Pons (tissue), 1 donor: ENCODE measurements around the gene SMG9.

Experiments
- DNase-seq: peaks from one replicate; pipeline ENCODE4 v3.0.0-alpha.2; 2016; ENCODE audit warnings: low spot score

Gene SMG9, protein sequence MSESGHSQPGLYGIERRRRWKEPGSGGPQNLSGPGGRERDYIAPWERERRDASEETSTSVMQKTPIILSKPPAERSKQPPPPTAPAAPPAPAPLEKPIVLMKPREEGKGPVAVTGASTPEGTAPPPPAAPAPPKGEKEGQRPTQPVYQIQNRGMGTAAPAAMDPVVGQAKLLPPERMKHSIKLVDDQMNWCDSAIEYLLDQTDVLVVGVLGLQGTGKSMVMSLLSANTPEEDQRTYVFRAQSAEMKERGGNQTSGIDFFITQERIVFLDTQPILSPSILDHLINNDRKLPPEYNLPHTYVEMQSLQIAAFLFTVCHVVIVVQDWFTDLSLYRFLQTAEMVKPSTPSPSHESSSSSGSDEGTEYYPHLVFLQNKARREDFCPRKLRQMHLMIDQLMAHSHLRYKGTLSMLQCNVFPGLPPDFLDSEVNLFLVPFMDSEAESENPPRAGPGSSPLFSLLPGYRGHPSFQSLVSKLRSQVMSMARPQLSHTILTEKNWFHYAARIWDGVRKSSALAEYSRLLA

GRCh38 chr19:43754503-43755255 is at the start of gene SMG9:
Gene SMG9 (minus strand): TSS chr19:43754962. CDS start chr19:43750741, 4,221 bp downstream.
- DNase-seq, result peak; percentile 98

DNA sequence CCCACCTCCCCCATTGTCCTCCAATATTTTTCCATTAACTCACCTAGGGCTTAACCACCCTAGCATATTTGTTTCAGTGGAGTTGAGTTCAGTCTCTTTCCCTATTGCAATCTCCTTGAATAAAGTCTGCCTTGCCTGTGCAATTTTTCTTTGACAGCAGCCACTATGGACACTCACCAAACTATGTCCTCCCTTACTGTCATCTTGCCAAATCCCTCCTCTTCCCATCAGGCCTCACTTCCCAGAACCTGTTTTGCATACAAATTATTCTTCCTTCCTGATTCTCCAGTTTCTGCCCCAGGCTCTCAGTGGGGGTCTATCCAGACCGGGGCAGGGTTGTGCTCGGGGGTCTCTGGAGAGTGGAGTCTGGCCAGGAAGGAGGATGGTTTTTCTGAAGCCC is 49.7 kb upstream of the SMG9 start:
- DNase-seq, result no peak

DNA sequence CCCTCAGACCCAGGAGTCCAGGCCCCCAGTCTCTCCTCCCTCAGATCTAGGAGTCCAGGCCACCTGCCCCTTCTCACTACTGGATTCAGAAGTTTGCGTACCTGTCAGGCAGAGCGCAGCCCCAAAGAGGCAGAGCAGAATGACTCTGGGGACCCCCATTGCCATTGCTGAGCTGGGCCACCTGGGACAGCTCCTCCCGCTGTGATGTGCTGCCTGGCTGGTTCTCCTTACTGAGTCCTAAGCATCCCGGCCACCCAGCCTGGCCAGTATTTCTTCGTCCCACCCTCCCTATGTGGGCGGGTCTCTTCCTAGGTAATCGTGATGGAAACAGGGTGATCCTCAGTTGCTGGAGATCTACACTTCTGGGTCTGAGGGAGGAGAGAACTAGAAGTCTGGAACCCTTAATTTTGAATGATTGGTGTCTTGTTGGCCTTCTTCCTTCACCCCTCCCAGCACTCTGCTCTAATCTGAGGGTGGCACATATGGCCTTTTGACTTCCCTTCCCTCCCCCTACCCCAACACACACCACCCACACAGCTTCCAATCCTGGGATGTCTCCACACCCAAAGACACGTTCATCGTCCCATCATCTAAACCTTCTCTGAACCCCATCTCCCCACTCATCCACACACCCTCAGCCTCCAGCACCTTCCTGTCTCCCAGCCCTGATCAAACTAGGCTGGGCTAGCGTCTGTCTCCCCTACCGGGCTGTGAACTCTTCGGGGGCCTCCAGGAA is 47.6 kb upstream of the SMG9 start, which contains the start of gene LYPD5:
TSS of gene LYPD5 (minus strand) at position 232 of the 736 bp plus-strand sequence. CDS start at position 165, 67 bp downstream.
- DNase-seq, result no peak

GRCh38 chr19:43799502-43800142 is 44.9 kb upstream of the SMG9 start:
- no peak for DNase-seq

DNA sequence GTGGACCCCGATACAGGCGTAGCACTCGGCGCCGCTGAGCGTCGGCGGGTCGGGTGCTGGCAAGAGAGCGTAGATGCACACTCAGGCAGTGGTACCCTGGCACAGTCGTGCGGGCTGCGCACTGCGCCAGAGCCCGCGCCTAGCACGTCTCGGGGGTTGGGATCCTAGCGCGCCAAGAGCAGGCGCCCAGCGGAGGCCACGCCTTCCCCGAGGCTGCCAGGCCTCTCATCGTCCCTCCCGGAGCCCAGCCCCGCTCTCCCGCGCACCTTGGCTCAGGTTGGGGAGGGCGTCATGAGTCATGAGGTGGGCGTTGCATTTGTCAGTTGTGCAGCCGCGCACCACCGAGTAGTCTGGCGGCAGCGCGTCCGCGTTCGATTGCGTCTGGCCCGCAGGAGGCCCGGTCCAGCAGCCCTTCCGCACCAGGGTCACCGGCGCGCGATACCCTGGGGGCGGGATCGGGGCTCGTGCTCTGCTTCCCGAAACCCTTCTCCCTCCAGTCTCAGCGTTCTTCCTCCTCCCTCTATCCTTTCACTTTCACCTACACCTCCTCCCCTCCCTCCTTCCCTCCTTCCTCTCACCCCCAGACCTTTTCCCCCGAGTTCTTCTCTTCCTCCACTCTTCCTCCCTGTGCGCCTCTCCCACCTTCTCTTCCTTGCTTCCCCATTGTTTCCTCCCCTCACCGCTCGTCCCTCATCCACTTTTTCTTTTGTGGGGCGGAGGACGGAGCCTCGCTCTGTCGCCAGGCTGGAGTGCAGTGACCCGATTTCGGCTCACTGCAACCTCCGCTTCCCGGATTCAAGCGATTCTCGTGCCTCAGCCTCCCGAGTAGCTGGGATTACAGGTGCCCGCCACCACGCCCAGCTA is 44.0 kb upstream of the SMG9 start:
- no peak for DNase-seq

GRCh38 chr19:43798026-43798545 is 43.3 kb upstream of the SMG9 start:
- no peak for DNase-seq

GRCh38 chr19:43797556-43797955 is 42.8 kb upstream of the SMG9 start:
- no peak for DNase-seq

- peak; percentile 64 for DNase-seq
Measured at GRCh38 chr19:43797118-43797517, 42.4 kb upstream of the SMG9 start.

GRCh38 chr19:43790587-43790986 is 35.8 kb upstream of the SMG9 start:
- DNase-seq, result no peak

GRCh38 chr19:43789029-43789428 is 34.3 kb upstream of the SMG9 start:
- no peak for DNase-seq

- no peak for DNase-seq
Measured at GRCh38 chr19:43786665-43787064, 31.9 kb upstream of the SMG9 start.

GRCh38 chr19:43784981-43785808 is 30.4 kb upstream of the SMG9 start:
- peak; percentile 71 for DNase-seq

GRCh38 chr19:43784241-43784980 is 29.6 kb upstream of the SMG9 start:
- no peak for DNase-seq

GRCh38 chr19:43783636-43784035 is 28.9 kb upstream of the SMG9 start:
- no peak for DNase-seq

GRCh38 chr19:43782689-43783231 is 28.0 kb upstream of the SMG9 start:
- DNase-seq, result no peak

DNA sequence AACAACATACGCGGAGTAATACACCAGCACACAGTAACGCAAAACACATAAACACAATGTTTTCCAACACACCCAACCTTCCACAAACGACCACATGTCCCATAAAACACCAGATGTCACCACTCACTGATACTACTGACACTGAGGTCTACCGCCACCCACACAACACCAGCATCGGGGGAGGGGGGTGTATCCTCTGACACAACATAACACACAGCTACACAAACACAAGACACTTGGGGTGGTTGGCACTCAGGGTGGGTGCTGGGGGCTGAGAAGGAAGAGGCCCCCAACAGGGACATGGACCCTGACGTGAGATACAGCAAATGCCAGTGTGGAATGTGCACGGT is 27.5 kb upstream of the SMG9 start:
- DNase-seq, result no peak

DNA sequence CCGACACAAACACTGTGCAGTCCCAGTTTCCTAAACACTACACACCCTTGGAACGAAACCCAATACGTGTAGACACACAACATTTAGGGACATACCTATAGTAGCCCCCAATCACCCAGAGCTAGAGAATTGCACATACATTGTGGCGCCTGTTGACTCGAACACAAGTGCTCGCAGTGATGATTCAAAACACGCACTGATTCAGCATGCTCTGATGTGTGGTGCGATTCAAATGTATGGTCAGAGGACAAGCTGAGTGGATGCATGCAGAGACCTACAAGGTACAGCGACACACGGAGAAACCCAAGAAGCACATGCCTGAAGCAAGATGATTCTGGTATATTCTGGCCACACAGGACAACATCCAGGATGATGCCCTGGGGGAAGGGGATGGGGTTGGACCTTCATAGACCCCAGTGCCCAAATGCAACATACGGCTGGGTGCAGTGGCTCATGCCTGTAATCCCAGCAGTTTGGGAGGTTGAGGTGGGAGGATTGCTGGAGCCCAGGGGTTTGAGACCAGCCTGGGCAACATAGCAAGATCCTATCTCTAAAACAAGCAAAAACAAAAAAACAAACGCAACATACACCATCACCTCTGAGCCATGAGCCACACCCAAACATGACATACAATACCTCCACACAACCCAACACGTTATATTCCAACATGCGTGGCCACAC is 27.0 kb upstream of the SMG9 start:
- no peak for DNase-seq
